ENCODE measurements around the gene ZWILCH. TPM values are rescaled to one million over a fixed set of nuclear protein-coding genes. Genes with fewer than 3 reads are reported as not detected.

Gene ZWILCH
- total and polyA plus RNA-seq, 2 donors (not counting 1 experiment from before 2014, with no cell fraction given) = 14.5 to 25.4 TPM

- Histone ChIP-seq H3K4me1 (ENCODE audit: control insufficient read depth, extremely low read depth, insufficient read depth, low read length) (no peaks in the 10 kb centered on the region), H3K27me3 (ENCODE audit: control insufficient read depth, insufficient read depth, low read length) (no peaks in the 10 kb centered on the region), H4K20me1 (ENCODE audit: control insufficient read depth, extremely low read depth, insufficient read depth, low read length) (no peaks in the 10 kb centered on the region), H3K4me2 (ENCODE audit: extremely low read depth, insufficient read depth, low read length) (no peak overlapping the region), H3K9ac (ENCODE audit: insufficient read depth, low read length) (no peak overlapping the region), H3K36me3 (ENCODE audit: control insufficient read depth, insufficient read depth, low read length) (no peaks in the 10 kb centered on the region), H3K9me3 (ENCODE audit: control insufficient read depth, insufficient read depth, low read depth, low read length) (no peaks in the 10 kb centered on the region), H3K27ac (ENCODE audit: insufficient read depth, low read length) (no peak overlapping the region), H3K79me2 (ENCODE audit: control insufficient read depth, insufficient read depth, low read length) (no peaks in the 10 kb centered on the region), H2AFZ (ENCODE audit: low read length) (no peak overlapping the region), H3K4me3 (replicated peaks in 1 of 4; ENCODE audit: control extremely low read depth in 1 of 4, insufficient read depth in 1 of 4, low read depth in 3 of 4, low read length in 4 of 4) (no peak overlapping the region)
- no peak for DNase-seq (ENCODE audit: low read depth in 2 of 2)
- TF ChIP-seq CTCF (conservative IDR thresholded peaks at IDR 0.05 in 1 of 2, IDR thresholded peaks at IDR 0.05 in 1 of 2; ENCODE audit: low read depth in 1 of 2, low read length in 2 of 2) = no peak
- TF ChIP-seq EZH2 (IDR thresholded peaks at IDR 0.05; ENCODE audit: low read length, missing control alignments) = no peak
These were observed 53.1 kb downstream of the ZWILCH start for GRCh38 chr15:66558271-66558670.

- Histone ChIP-seq H2AFZ (ENCODE audit: low read length) (no peak overlapping the region), H3K27ac (ENCODE audit: insufficient read depth, low read length) (no peak overlapping the region), H4K20me1 (ENCODE audit: control insufficient read depth, extremely low read depth, insufficient read depth, low read length) (no peaks in the 10 kb centered on the region), H3K79me2 (ENCODE audit: control insufficient read depth, insufficient read depth, low read length) (no peaks in the 10 kb centered on the region), H3K27me3 (ENCODE audit: control insufficient read depth, insufficient read depth, low read length) (no peaks in the 10 kb centered on the region), H3K4me3 (replicated peaks in 1 of 4; ENCODE audit: control extremely low read depth in 1 of 4, insufficient read depth in 1 of 4, low read depth in 3 of 4, low read length in 4 of 4) (no peak overlapping the region), H3K9me3 (ENCODE audit: control insufficient read depth, insufficient read depth, low read depth, low read length) (no peaks in the 10 kb centered on the region), H3K36me3 (ENCODE audit: control insufficient read depth, insufficient read depth, low read length) (no peaks in the 10 kb centered on the region), H3K9ac (ENCODE audit: insufficient read depth, low read length) (no peak overlapping the region), H3K4me2 (ENCODE audit: extremely low read depth, insufficient read depth, low read length) (no peak overlapping the region), H3K4me1 (ENCODE audit: control insufficient read depth, extremely low read depth, insufficient read depth, low read length) (peaks cover 6% of the 10 kb centered on the region)
- DNase-seq (ENCODE audit: low read depth in 2 of 2) = no peak
- TF ChIP-seq EZH2 (IDR thresholded peaks at IDR 0.05; ENCODE audit: low read length, missing control alignments) (no peak), CTCF (conservative IDR thresholded peaks at IDR 0.05 in 1 of 2, IDR thresholded peaks at IDR 0.05 in 1 of 2; ENCODE audit: low read depth in 1 of 2, low read length in 2 of 2) (no peak)
These were observed 55.9 kb downstream of the ZWILCH start for GRCh38 chr15:66560856-66561525.

DNA sequence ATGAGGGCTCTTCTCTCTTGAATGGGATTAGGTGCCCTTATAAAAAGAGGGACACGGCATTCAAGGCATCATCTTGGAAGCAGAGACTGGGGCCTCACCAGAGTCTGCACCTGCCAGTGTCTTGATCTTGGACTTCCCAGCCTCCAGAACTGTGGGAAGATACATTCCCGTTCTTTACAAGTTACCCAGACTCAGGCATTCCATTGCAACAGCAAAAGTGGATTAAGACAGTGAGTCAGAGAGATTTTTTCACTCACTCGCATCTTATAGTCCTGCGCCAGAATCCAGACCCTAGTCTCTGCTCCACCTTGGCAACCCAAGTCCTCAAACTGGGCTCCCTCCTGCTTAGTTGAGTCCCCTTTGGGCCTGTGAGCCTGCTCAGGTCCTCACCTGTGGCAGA lies 58.0 kb downstream of the ZWILCH start:
- no peaks in the 10 kb centered on the region for H3K27me3 ChIP-seq (ENCODE audit: control insufficient read depth, insufficient read depth, low read length)
- H3K4me1 ChIP-seq (ENCODE audit: control insufficient read depth, extremely low read depth, insufficient read depth, low read length) = peaks cover 11% of the 10 kb centered on the region
- no peak overlapping the region for H2AFZ ChIP-seq (ENCODE audit: low read length)
- H4K20me1 ChIP-seq (ENCODE audit: control insufficient read depth, extremely low read depth, insufficient read depth, low read length) = no peaks in the 10 kb centered on the region
- H3K4me2 ChIP-seq (ENCODE audit: extremely low read depth, insufficient read depth, low read length) = no peak overlapping the region
- TF ChIP-seq EZH2 (IDR thresholded peaks at IDR 0.05; ENCODE audit: low read length, missing control alignments) (no peak), CTCF (conservative IDR thresholded peaks at IDR 0.05 in 1 of 2, IDR thresholded peaks at IDR 0.05 in 1 of 2; ENCODE audit: low read depth in 1 of 2, low read length in 2 of 2) (no peak)
- H3K36me3 ChIP-seq (ENCODE audit: control insufficient read depth, insufficient read depth, low read length) = no peaks in the 10 kb centered on the region
- peak in 1 of 2 donors; percentile 19 for DNase-seq (ENCODE audit: low read depth in 2 of 2)
- H3K4me3 ChIP-seq (replicated peaks in 1 of 4; ENCODE audit: control extremely low read depth in 1 of 4, insufficient read depth in 1 of 4, low read depth in 3 of 4, low read length in 4 of 4) = no peak overlapping the region
- H3K9ac ChIP-seq (ENCODE audit: insufficient read depth, low read length) = no peak overlapping the region
- no peaks in the 10 kb centered on the region for H3K9me3 ChIP-seq (ENCODE audit: control insufficient read depth, insufficient read depth, low read depth, low read length)
- H3K79me2 ChIP-seq (ENCODE audit: control insufficient read depth, insufficient read depth, low read length) = no peaks in the 10 kb centered on the region
- no peak overlapping the region for H3K27ac ChIP-seq (ENCODE audit: insufficient read depth, low read length)
